Naive B cell (primary cell): ENCODE results near the gene OAS3. TPM values are rescaled to one million over a fixed set of nuclear protein-coding genes. Genes with fewer than 3 reads are reported as not detected.

ENCODE experiments used
- ATAC-seq, 2 donors: fragments of 150-1000 bp; cut with Tn5 transposase; 2 replicates each; pipeline ENCODE4 v1.10.0; 2021; ENCODE audit warnings: low read depth in 2 of 2, mild to moderate bottlenecking in 2 of 2, moderate library complexity in 2 of 2
- DNase-seq: peaks from one replicate; pipeline ENCODE4 v3.0.0; 2022
- H3K27ac Mint-ChIP-seq, 6 donors: one replicate each; pipeline ENCODE4 v1.8.0; 2020 to 2022; ENCODE audit warnings: mild to moderate bottlenecking in 6 of 6, mixed read lengths in 6 of 6, moderate library complexity in 5 of 6, inconsistent platforms in 2 of 6
- H3K27me3 Mint-ChIP-seq, 3 donors: one replicate each; pipeline ENCODE4 v1.8.0; 2021 to 2022; ENCODE audit warnings: mixed read lengths in 3 of 3, mild to moderate bottlenecking in 1 of 3
- H3K36me3 Mint-ChIP-seq, 2 donors: one replicate each; pipeline ENCODE4 v1.8.0; 2020 to 2022; ENCODE audit warnings: mixed read lengths in 2 of 2, inconsistent platforms in 1 of 2, mild to moderate bottlenecking in 1 of 2
- H3K4me1 Mint-ChIP-seq, 3 donors: one replicate each; pipeline ENCODE4 v1.8.0; 2020 to 2022; ENCODE audit warnings: mixed read lengths in 3 of 3, inconsistent platforms in 1 of 3, mild to moderate bottlenecking in 1 of 3, moderate library complexity in 1 of 3
- H3K4me3 Mint-ChIP-seq, 8 donors: one replicate each; pipeline ENCODE4 v1.8.0; 2020 to 2022; ENCODE audit warnings: mild to moderate bottlenecking in 8 of 8, mixed read lengths in 8 of 8, moderate library complexity in 8 of 8, inconsistent platforms in 2 of 8
- H3K9me3 Mint-ChIP-seq, 7 donors: one replicate each; pipeline ENCODE4 v1.8.0; 2020 to 2022; ENCODE audit warnings: mixed read lengths in 7 of 7, mild to moderate bottlenecking in 5 of 7, inconsistent platforms in 2 of 7, moderate library complexity in 1 of 7
- polyA plus RNA-seq, 6 donors: library from polyadenylated mRNA; unstranded; fragments of 300-500 nt; fragmentation: Illumina TruSeq; gene quantifications; one replicate each; pipeline ENCODE4 v1.2.3, GENCODE V29; 2021; ENCODE audit warnings: low read depth in 6 of 6

OAS3 gene
- polyA plus RNA-seq, 6 donors from 2014 or later = 2.9 to 8.6 (median 6.9) TPM

DNA sequence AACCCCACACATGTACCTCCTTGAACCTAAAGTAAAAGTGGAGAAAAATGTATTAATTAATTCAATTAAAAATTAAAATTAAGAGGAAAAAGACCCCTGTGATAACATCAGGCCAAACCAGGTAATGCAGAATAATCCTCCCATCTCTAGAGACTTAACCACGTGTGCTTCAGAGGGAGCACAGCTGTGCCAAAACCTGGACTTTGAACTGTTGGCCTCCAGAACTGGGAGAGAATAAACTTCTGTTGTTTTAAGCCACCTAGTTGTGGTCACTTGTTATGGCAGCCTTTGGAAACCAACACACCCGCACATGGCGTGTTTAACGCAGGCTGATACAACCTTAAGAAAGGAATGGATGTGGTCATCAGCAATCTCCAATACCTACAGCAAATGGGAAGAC is 63.9 kb downstream of the OAS3 start:
- peak overlapping the region in 1 of 8 donors; percentile 6 for H3K4me3 Mint-ChIP-seq
- peaks cover 0 to 4% (median 0%) of the 10 kb centered on the region in 7 donors for H3K9me3 Mint-ChIP-seq
- H3K27ac Mint-ChIP-seq = peak overlapping the region in 2 of 6 donors; percentile 33 to 72
- DNase-seq = no peak
- ATAC-seq = no peak
- H3K27me3 Mint-ChIP-seq = no peaks in the 10 kb centered on the region
- H3K4me1 Mint-ChIP-seq = peaks cover 19 to 30% (median 22%) of the 10 kb centered on the region in 3 donors
- peaks cover 27 to 43% of the 10 kb centered on the region in 2 donors for H3K36me3 Mint-ChIP-seq

GRCh38 chr12:113002676-113003075 is 64.4 kb downstream of the OAS3 start:
- Mint-ChIP-seq H3K27me3 (no peaks in the 10 kb centered on the region), H3K9me3 (peaks cover 0 to 4% (median 0%) of the 10 kb centered on the region in 7 donors), H3K4me1 (peaks cover 16 to 26% (median 17%) of the 10 kb centered on the region in 3 donors), H3K36me3 (peaks cover 23 to 41% of the 10 kb centered on the region in 2 donors), H3K27ac (peak overlapping the region in 2 of 6 donors; percentile 33 to 49), H3K4me3 (no peak overlapping the region)
- no peak for DNase-seq
- no peak for ATAC-seq

- DNase-seq = no peak
- H3K4me1 Mint-ChIP-seq = peaks cover 12 to 19% (median 13%) of the 10 kb centered on the region in 3 donors
- no peak for ATAC-seq
- peaks cover 0 to under 1% (median 0%) of the 10 kb centered on the region in 7 donors for H3K9me3 Mint-ChIP-seq
- H3K27me3 Mint-ChIP-seq = no peaks in the 10 kb centered on the region
- H3K36me3 Mint-ChIP-seq = peaks cover 25 to 41% of the 10 kb centered on the region in 2 donors
- peak overlapping the region in 1 of 6 donors; percentile 18 for H3K27ac Mint-ChIP-seq
- no peak overlapping the region for H3K4me3 Mint-ChIP-seq
Measured at GRCh38 chr12:113003636-113004035, 65.4 kb downstream of the OAS3 start.

- Mint-ChIP-seq H3K9me3 (peaks cover 1 to 7% (median 4%) of the 10 kb centered on the region in 7 donors), H3K27me3 (no peaks in the 10 kb centered on the region), H3K36me3 (peaks cover 42 to 55% of the 10 kb centered on the region in 2 donors), H3K4me3 (no peak overlapping the region), H3K4me1 (no peaks in the 10 kb centered on the region), H3K27ac (no peak overlapping the region)
- DNase-seq = no peak
- ATAC-seq = no peak
Measured at GRCh38 chr12:113005762-113006161, 67.5 kb downstream of the OAS3 start.

- H3K36me3 Mint-ChIP-seq = peaks cover 46 to 59% of the 10 kb centered on the region in 2 donors
- DNase-seq (no peak), ATAC-seq (no peak)
- no peak overlapping the region for H3K4me3 Mint-ChIP-seq
- H3K9me3 Mint-ChIP-seq = peaks cover 6 to 11% (median 7%) of the 10 kb centered on the region in 7 donors
- no peaks in the 10 kb centered on the region for H3K27me3 Mint-ChIP-seq
- H3K27ac Mint-ChIP-seq = no peak overlapping the region
- H3K4me1 Mint-ChIP-seq = no peaks in the 10 kb centered on the region
Measured at GRCh38 chr12:113006206-113006605, 67.9 kb downstream of the OAS3 start.

DNA sequence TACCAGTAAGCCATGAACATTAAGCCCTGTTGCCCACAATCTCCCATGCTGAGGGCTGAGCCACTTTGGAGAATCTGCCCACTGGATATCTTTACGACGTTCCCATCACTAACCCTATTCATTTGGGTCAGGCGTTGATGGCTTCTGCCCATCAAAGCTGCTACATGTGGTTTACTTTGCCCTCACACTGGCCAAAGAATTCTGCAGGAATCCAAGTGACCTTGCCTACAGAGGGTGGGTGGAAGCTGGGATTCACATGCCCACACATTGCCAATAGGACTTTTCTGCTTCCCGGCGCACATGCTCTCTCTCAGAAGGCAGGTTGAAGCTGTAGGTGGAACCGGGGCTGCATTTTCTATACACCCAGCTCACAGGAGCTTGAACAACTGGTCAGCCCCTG is 68.4 kb downstream of the OAS3 start:
- no peak overlapping the region for H3K27ac Mint-ChIP-seq
- H3K4me1 Mint-ChIP-seq = no peaks in the 10 kb centered on the region

DNA sequence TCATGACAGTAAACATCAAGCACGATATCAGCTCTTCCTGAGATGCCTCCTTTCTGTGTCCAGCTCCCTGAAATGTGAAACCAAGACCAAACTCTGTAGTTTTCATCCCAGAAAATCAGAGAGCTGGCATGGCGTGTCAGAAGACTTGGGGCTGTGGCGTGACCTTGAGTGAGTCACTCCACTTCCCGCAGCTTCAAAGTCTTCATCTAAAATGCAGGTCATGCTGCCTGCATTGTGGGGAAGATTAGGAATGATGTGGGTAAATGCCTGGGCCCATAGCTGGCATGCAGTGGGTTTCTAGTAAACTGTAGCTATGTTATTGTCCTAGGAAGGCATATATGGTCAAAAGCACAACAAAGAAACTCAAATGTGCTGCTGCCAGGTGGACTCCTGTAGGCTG is 68.9 kb downstream of the OAS3 start:
- Mint-ChIP-seq H3K9me3 (peaks cover 7 to 18% (median 10%) of the 10 kb centered on the region in 7 donors), H3K4me3 (no peak overlapping the region), H3K27ac (no peak overlapping the region), H3K27me3 (no peaks in the 10 kb centered on the region), H3K36me3 (peaks cover 56 to 66% of the 10 kb centered on the region in 2 donors), H3K4me1 (no peaks in the 10 kb centered on the region)
- ATAC-seq = no peak
- DNase-seq = no peak

More for the DNA sequence above, 68.4 kb downstream of the OAS3 start:
- Mint-ChIP-seq H3K36me3 (peaks cover 50 to 64% of the 10 kb centered on the region in 2 donors), H3K9me3 (peaks cover 7 to 16% (median 8%) of the 10 kb centered on the region in 7 donors), H3K27me3 (no peaks in the 10 kb centered on the region), H3K4me3 (no peak overlapping the region)
- DNase-seq (no peak), ATAC-seq (no peak)

- no peaks in the 10 kb centered on the region for H3K27me3 Mint-ChIP-seq
- no peak overlapping the region for H3K4me3 Mint-ChIP-seq
- H3K36me3 Mint-ChIP-seq = peaks cover 45 to 49% of the 10 kb centered on the region in 2 donors
- ATAC-seq (no peak), DNase-seq (no peak)
- H3K9me3 Mint-ChIP-seq = peaks cover 7 to 18% (median 10%) of the 10 kb centered on the region in 7 donors
- H3K4me1 Mint-ChIP-seq = no peaks in the 10 kb centered on the region
- peak overlapping the region in 3 of 6 donors; percentile 1 to 51 (median 32) for H3K27ac Mint-ChIP-seq
Measured at GRCh38 chr12:113010701-113011100, 72.4 kb downstream of the OAS3 start.

DNA sequence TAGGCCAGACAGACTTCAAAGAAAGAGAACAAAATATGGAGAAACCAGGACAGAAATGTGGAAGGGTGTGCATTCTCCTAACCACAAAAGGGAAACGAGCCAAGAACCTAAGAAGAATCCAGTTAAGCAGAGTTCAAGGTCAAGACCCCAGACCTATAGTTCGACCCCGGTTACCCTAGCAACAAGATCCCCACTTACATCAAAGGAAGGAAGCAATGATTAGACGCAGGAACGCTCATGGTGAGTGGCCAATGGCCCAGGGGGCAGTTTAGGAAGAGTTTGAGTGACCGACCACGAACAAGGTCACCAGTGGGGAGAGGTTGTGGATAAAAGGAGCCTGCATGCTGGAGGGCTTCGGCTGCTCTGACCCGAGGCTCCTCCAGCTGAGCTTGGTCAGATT is 76.3 kb downstream of the OAS3 start:
- H3K36me3 Mint-ChIP-seq = peaks cover 24 to 27% of the 10 kb centered on the region in 2 donors
- H3K27ac Mint-ChIP-seq = peak overlapping the region in 3 of 6 donors; percentile 69 to 94 (median 73)
- H3K27me3 Mint-ChIP-seq = peaks cover 0 to under 1% (median 0%) of the 10 kb centered on the region in 3 donors
- no peaks in the 10 kb centered on the region for H3K4me1 Mint-ChIP-seq
- no peak for DNase-seq
- H3K4me3 Mint-ChIP-seq = no peak overlapping the region
- no peak for ATAC-seq
- H3K9me3 Mint-ChIP-seq = peaks cover 7 to 18% (median 10%) of the 10 kb centered on the region in 7 donors

- no peak overlapping the region for H3K4me3 Mint-ChIP-seq
- no peak overlapping the region for H3K27ac Mint-ChIP-seq
- no peaks in the 10 kb centered on the region for H3K4me1 Mint-ChIP-seq
- H3K27me3 Mint-ChIP-seq = peaks cover 0 to 11% (median 3%) of the 10 kb centered on the region in 3 donors
- ATAC-seq = no peak
- no peak for DNase-seq
- H3K9me3 Mint-ChIP-seq = peaks cover 0 to 2% (median 0%) of the 10 kb centered on the region in 7 donors
- H3K36me3 Mint-ChIP-seq = peaks cover 1 to 5% of the 10 kb centered on the region in 2 donors
Measured at GRCh38 chr12:113016796-113017195, 78.5 kb downstream of the OAS3 start.

DNA sequence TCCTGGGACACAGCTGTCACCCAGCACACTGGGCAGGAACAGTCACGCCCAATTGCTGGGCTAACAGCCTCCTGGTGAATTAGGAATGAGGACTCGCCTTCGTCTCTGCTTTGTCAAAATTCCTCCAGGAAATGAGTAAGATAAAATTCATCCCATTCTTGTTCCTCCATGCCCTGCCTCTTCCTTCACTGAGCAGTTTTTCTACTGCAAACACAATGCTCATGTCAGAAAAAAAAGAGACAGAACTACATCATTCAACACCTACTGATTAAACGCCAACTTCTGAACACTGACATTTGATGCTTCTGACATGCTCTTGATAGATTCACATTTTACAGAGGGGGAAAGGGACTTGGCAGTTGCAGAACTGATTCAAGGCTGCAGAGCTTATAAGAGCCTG is 80.8 kb downstream of the OAS3 start:
- Mint-ChIP-seq H3K4me1 (no peaks in the 10 kb centered on the region), H3K4me3 (no peak overlapping the region), H3K36me3 (no peaks in the 10 kb centered on the region), H3K9me3 (no peaks in the 10 kb centered on the region), H3K27ac (no peak overlapping the region), H3K27me3 (peaks cover 3 to 14% (median 8%) of the 10 kb centered on the region in 3 donors)
- ATAC-seq = no peak
- DNase-seq = no peak

- H3K9me3 Mint-ChIP-seq = no peaks in the 10 kb centered on the region
- no peaks in the 10 kb centered on the region for H3K4me1 Mint-ChIP-seq
- H3K4me3 Mint-ChIP-seq = no peak overlapping the region
- no peak for ATAC-seq
- H3K36me3 Mint-ChIP-seq = no peaks in the 10 kb centered on the region
- no peak overlapping the region for H3K27ac Mint-ChIP-seq
- no peak for DNase-seq
- peaks cover 3 to 14% (median 8%) of the 10 kb centered on the region in 3 donors for H3K27me3 Mint-ChIP-seq
Measured at GRCh38 chr12:113021500-113021899, 83.2 kb downstream of the OAS3 start.
